ENCODE measurements around the gene PSMD3.
"Not testable (repeated sequence)": the region's sequence is repeated elsewhere in the genome, so short reads cannot be mapped to it uniquely, and the experiment has no call there.

DNA sequence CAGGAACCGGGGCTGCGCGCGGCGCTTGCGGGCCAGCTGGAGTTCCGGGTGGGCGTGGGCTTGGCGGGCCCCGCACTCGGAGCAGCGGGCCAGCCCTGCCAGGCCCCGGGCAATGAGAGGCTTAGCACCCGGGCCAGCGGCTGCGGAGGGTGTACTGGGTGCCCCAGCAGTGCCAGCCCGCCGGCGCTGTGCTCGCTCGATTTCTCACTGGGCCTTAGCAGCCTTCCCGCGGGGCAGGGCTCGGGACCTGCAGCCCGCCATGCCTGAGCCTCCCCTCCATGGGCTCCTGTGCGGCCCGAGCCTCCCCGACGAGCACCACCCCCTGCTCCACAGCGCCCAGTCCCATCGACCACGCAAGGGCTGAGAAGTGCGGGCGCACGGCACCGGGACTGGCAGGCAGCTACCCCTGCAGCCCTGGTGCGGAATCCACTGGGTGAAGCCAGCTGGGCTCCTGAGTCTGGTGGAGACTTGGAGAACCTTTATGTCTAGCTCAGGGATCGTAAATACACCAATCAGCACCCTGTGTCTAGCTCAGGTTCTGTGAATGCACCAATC lies 30.4 kb downstream of the PSMD3 start:
- TF ChIP-seq, protein P1, sequence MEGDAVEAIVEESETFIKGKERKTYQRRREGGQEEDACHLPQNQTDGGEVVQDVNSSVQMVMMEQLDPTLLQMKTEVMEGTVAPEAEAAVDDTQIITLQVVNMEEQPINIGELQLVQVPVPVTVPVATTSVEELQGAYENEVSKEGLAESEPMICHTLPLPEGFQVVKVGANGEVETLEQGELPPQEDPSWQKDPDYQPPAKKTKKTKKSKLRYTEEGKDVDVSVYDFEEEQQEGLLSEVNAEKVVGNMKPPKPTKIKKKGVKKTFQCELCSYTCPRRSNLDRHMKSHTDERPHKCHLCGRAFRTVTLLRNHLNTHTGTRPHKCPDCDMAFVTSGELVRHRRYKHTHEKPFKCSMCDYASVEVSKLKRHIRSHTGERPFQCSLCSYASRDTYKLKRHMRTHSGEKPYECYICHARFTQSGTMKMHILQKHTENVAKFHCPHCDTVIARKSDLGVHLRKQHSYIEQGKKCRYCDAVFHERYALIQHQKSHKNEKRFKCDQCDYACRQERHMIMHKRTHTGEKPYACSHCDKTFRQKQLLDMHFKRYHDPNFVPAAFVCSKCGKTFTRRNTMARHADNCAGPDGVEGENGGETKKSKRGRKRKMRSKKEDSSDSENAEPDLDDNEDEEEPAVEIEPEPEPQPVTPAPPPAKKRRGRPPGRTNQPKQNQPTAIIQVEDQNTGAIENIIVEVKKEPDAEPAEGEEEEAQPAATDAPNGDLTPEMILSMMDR (IDR thresholded peaks at IDR 0.05): not testable (repeated sequence)
- TF ChIP-seq POLR2A, EP300 (IDR thresholded peaks at IDR 0.05): not testable (repeated sequence)
